ENCODE data around the gene HNRNPUL1.
A peak's percentile ranks its signal among the peaks of the same experiment; 100 is the strongest.
"Not testable (repeated sequence)": the region's sequence is repeated elsewhere in the genome, so short reads cannot be mapped to it uniquely, and the experiment has no call there.

The HNRNPUL1 gene

DNA sequence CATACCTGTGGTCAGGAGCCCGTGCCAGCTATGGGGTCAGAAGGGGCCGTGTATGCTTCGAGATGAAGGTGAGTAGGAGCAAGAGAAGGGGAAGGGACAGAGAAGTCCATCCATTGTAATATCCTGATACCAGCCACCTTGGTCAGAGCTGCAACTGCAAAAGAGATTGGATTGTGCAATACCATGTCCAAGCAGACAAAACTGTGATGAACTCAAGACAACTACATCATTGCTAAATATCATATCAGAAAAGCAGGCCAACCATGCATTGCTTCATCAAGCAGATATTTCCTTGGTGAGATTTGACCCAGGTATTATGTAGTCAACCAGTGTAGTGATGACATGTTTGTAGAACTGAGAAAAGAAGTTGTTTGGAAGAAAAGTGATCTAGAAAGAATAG lies 12.1 kb downstream of the HNRNPUL1 start:
- no peak for DNase-seq (ENCODE audit: low read depth)

DNA sequence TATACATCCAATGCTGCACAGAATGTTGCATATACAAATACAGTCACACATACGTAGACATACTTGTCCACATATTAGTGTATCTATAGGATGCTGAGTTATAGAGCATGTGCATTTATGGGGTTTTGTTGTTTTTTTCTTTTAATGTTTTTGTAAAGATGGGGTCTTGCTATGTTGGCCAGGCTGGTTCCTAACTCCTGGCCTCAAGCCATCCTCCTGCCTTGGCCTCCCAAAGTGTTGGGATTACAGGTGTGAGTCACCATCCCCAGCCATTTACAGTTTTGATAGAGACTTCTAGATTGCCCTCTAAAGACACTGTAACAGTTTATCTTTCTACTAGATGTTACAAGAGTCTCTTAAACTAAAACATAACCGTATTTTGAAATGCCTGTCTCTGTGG lies 14.3 kb downstream of the HNRNPUL1 start:
- no peak for DNase-seq (ENCODE audit: low read depth)

DNA sequence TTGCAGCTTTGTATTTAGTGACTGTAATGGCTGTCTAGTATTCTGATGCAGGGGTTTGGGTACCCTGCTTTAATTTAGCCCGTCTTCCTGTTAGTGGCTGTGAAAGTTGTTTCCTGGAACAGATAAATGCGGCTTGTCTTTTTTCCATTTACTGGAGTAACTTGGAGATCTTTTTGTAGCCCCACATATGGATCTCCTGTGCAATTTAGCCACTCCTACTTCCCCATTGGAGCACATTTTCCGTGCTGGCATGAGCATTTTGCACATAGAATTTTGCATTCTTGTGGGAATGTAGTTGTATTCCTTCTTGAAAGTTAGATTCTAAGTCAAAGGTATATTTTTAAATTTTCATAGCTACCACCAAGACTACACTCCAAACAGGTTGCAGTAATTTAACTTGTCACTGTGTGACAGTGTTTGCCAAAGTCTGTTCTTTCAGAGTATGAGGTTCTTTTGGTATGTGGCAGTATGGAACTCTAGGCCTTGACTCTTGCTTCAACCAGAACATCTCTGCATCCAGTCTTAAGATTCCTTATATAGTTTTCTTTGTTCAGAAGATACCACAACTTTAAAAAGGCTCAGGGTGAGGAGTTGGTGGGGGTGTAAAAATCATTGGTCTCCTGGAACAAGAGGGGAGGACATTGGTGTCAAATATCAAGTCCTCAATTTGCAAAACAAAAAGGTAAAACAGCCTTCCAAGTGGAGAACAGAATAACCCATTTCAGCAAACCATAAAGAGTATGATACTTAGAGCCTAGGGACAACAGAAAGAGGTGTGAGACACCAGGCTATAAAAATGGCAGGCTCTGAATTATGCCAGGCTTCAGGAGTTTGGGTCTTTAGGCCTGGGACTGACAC lies 24.7 kb downstream of the HNRNPUL1 start:
- no peak for DNase-seq (ENCODE audit: low read depth)

DNA sequence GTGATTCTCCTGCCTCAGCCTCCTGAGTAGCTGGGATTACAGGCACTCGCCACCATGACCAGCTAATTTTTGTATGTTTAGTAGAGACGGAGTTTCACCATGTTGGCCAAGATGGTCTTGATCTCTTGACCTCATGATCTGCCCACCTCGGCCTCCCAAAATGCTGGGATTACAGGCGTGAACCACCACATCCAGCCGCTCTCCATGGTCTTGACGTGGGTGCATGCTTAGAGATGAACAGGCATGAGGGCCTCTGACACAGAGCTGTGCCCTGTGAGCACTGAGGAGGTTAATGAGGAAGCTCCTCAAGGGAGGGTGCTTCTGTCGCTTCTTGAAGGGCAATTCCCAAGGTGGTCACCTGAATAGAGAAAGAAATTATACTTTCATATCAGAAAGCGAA lies 25.6 kb downstream of the HNRNPUL1 start:
- DNase-seq (ENCODE audit: low read depth) = not testable (repeated sequence)

DNA sequence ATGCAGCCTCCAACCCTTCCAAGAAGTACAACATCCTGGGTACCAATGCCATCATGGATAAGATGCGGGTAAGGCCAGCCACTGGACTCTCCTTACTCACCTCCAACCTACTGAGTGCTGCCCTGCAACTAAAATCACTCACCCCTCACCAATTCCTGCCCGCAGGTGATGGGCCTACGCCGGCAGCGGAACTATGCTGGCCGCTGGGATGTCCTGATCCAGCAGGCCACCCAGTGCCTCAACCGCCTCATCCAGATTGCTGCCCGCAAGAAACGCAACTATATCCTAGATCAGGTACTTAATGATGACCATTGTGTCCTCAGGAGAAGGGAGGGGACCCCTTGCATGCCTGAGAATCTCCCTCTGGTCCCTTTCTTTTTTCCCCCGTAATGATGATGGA lies 30.2 kb downstream of the HNRNPUL1 start:
- DNase-seq (ENCODE audit: low read depth) = no peak

DNA sequence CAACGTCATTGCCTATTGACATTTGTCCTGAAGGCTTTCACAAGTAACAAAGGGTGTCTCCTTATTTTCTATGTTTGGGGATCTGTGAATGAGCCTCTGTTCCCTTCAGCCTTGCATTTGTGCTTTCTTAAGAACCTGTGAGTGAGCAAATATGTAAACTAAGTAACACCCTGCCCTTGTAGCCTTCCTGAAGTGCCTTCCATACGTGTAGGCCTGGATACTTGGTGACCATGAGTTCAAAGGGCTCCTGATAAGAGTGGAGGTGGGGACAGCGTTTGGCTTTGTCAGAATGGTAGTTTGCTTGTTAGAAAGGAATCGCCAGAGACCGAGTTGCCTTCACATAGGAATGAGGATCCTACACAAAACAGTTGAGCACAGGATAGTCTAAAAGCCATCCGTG lies 31.3 kb downstream of the HNRNPUL1 start:
- DNase-seq (ENCODE audit: low read depth) = no peak

DNA sequence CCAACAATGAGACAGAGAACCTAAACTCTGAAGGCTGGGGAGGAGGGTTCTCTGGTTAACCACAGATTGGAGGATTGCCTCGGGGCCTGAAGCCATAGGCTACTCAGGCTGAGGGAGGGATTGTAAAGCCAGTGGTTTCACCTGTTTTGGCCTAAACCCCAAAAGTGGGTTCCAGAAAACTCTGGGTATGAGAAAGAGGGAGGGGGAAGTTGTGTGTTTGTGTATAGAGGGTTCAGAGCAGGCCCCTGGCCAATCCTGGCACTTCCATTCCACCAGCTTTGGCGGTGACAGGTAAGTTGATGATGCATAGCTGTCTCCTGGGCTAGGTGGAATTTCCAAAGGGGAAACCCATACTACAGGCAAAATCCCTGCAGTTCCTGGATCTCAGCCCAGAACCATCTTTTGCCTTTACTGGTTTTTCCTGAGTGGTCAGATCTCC lies 32.3 kb downstream of the HNRNPUL1 start:
- no peak for DNase-seq (ENCODE audit: low read depth)

DNA sequence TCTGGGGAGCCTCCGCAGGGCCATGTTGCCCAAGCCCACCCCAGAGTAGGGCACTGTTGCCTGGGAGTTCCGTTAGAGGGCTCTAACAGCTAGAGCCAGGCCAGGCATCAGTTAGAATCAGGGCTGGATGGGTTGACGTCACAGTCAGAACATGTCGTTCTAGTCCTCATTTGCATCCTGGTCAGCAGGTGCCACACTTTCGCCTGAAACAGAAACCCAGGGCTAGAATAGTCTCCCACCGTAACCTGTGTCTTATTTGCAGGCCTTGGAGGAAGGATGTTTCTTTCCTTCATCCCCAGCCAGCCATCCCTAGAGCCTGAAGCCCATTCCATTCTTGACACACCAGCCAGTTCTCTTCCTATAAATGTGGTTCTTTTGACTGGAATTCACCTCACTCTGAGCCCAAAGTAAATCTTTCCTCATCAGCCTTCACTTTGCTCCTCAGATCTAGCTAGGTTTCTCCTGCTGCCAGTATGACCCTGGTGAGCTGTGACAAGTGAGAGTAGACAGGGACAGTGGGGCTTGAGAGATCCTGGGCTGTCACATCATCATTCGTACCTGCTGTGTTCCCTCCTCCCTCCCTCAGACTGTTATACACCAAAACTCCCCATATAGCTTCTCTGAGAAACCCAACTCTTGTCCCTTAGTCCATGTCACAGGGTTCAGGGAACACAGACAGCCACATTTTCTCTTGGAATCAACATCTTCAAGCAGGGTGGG lies 33.6 kb downstream of the HNRNPUL1 start:
- no peak for DNase-seq (ENCODE audit: low read depth)

DNA sequence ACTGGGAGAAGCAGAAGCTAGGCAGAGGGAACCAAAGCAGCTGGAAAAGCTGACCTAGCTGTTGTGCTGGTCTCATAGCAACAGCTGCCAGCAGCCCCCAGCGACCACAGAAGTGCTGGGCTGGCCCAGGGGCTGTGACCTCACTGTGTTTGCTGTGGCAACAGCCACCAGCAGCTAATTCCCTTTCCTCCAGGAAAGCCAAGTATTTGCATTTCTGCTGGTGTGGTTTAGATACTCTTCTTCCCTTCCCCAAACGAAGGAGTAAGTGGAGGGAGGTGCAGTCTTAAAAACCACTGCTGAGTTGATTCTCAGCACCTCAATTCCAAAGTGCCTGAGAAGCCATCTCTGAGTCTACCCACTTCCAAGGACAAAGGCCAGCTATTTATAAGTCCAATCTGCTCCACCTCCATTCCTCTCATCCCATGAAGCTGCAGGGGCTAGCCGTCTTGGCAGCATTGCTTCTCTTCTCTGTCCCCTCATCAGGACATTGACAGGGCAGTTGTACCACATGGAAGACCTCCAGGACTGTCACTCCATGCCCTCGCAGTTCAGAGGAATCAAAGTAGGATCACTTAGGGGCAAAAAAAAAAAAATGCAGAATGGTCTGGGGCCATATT lies 34.3 kb downstream of the HNRNPUL1 start:
- DNase-seq (ENCODE audit: low read depth) = peak; percentile 70

DNA sequence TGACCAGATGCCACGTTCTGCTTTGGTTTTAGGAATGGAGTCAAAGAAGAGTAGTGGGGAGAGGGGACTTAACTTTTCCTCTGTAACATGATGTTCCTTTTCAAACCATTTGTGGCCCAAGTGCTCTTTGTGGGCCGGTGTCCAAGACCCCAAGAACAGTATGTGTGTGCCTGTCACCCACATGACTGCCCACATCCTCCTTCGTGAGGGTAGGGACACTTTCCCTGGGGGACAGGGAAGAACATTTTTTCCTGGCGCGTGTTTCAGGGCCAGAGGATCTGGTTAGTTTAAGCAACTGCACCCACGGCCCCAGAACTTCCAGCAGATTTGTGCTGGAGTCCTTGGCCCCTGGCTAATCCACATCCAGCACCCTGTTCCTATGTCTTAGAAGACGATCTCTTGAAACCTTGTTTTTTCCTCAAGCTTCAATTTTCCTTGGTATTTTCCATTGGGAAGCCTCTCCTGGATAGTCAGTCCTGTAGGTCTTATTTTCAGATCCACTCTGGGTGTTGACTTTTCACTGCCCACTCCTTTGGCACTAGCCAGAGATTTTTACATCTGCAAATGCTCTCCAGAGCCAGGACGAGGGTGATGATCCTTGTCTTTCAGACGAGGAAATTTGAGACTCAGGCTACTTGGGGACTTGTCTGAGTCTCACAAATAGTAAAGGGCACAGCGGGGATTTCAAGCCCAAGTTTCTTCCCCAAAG lies 35.0 kb downstream of the HNRNPUL1 start:
- no peak for DNase-seq (ENCODE audit: low read depth)

DNA sequence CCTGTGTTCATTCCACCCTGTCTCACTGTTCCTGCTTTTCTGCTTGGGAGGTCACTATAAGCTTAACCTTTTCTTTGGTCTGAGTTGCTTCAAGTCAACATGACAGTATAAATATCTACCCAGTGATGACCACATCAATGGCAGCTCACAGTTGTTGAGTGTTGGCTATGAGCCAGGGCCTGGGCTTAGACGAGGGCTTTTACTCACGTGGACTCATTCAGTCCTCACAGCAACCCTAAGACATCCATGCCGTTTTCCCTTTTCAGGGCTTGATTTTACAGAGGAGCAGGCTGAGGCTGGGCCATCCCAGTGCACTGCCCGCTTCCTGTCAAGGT lies 35.5 kb downstream of the HNRNPUL1 start:
- DNase-seq (ENCODE audit: low read depth) = peak; percentile 58

DNA sequence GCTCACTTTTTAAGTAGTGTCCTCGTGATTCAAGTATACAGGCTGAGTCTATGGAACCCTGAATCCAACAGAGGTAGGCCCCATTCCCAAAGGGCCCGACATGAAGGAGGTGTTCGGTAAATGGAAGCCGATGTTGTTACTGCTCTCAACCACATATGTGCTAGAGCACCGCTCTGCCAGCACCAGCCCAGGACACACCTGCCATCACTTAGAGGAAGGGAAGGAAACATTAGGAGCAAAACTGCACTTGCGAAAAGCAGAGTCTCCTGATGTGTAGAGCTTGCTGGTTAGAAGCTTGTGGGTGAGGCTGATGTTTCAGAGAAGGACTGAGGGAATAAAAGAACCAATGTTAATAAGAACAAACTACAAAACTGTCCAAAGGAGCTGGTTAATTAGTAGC lies 36.4 kb downstream of the HNRNPUL1 start:
- DNase-seq (ENCODE audit: low read depth) = no peak

DNA sequence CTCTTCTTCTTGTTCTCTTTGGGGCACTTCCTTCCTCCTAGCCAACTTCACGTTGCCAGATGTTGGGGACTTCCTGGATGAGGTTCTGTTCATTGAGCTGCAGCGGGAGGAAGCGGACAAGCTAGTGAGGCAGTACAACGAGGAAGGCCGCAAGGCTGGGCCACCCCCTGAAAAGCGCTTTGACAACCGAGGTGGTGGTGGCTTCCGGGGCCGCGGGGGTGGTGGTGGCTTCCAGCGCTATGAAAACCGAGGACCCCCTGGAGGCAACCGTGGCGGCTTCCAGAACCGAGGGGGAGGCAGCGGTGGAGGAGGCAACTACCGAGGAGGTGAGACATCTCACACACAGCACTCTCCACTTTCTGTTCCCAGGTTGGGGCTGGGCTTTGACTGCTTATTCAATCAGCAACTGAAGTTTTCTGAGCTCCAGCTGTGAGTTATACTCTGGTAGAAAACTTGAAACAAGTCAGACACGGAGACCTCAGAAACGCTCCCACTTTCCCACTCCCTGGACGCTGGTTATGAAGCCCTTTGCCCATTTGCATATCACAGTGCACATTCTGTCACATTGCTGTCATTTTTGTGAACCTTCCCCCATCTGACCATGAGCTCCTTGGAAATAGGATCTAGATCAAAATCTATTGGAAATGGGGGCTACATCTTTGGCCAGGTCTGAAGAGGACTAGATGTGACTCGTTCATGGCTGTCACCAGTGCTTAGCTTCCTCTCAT lies 38.6 kb downstream of the HNRNPUL1 start:
- peak; percentile 63 for DNase-seq (ENCODE audit: low read depth)

DNA sequence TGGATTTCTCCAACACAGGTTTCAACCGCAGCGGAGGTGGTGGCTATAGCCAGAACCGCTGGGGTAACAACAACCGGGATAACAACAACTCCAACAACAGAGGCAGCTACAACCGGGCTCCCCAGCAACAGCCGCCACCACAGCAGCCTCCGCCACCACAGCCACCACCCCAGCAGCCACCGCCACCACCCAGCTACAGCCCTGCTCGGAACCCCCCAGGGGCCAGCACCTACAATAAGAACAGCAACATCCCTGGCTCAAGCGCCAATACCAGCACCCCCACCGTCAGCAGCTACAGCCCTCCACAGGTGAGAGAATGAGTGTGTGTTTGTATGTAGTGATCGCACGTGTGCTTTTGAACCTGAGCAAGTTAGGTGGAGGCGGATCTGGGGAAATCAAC lies 39.8 kb downstream of the HNRNPUL1 start:
- no peak for DNase-seq (ENCODE audit: low read depth)

DNA sequence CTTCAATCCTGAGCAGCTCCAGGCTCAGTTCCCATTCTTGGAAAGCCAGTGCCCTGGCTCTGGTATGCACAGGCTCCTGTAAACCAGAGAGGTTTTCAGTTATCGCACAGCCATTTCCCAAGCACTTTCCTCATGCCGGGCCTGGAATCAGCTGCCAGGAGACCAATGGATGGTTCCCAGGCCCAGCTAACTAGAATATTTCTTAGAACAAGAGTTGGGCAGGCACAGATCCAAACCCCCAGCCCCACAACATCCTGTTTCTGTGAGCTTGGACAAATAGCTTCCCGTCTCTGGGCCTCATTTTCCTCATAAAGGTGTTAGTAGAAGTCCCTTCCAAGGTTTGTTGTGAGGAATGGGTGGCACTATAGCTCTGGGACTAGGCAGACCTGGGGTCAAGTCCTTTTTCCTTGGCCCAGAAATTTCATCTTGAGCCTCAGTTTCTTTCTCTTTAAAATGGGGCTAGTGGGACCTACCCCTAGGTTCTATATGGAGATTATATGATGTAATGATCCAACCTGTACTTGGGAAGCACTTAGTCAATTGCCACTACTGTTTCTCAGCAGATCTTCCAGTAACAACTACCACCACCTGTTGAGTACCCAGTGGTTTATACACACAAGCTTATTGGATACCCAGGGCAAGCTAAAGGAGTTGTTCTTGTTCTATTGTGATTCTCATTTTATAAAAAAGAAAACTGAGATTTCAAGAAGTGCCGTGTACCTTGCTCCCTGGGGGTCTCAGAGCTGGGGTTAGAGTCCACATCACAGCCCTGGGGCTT lies 40.7 kb downstream of the HNRNPUL1 start:
- no peak for DNase-seq (ENCODE audit: low read depth)

DNA sequence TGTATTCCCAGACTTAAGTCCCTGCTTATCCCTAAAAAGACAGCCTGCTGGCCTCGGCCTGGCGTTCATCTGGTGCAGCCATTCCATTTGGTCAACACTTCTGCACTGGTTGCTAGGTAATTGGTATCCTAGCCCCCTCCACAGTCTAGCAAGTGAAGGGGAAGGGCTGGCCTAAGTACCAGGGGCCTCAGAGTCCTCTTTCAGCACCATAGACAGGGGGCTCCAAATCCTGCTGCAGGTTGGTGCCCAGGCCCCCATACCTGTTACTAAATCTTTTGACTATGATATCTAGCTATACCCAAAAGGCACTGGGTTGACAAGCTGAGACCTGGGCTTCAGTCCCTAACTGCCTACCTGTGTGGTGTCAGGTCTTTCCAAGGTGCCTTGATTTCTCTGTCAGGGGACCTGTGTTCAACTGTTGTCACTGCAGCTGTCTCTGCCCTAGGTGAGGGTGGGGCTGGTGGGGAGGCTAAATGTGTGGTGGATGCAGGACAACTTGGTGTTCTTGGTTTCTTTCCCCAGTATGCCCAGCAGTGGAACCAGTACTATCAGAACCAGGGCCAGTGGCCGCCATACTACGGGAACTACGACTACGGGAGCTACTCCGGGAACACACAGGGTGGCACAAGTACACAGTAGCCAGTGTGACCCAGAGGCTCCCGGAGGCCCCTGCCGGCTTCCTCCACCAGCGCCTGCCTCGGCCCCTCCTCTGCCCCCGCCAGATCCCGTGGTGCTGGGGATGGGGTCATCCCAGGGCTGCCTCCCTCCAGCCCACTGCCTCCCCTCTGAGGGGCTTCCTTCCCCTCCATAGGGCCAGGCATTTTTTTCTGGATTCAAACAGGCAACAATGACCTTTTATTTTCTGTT lies 42.0 kb downstream of the HNRNPUL1 start:
- DNase-seq (ENCODE audit: low read depth) = no peak

DNA sequence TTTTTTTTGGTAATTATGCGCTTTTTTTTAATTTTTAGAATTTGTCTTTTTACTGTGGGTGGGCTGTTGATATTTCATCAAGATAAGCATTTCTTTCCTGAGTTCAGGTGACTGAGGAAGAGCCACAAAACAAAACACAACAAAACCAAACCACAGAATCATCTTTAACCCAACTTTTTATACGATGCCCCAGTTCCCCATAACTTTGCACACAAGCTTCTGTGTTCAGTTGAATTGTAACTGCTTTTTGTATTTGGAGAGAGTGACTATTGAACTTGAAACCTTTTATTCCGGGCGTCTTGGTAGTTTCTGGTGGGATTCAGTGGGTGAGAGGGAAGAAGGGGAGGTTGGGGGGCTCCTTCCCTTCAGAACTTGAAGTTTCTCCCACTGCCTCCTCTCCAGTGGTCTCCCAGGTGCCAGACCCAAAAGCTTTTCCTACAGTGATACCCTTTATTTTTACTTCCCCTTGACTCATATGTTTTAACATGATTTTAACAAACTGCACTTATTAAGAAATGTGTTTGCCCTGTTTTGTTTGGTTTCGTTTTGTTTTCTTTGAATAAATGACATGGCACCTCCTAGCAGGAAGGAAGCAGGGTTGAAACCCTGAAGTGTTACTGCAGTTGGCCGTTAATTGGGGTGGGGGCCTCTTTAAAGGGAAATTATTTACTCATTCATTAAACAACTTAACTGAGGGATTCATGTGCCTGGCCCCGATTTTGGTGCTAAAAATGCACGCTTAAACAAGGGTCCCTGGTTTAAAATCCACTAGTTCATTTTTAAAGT lies 43.1 kb downstream of the HNRNPUL1 start:
- no peak for DNase-seq (ENCODE audit: low read depth)

DNA sequence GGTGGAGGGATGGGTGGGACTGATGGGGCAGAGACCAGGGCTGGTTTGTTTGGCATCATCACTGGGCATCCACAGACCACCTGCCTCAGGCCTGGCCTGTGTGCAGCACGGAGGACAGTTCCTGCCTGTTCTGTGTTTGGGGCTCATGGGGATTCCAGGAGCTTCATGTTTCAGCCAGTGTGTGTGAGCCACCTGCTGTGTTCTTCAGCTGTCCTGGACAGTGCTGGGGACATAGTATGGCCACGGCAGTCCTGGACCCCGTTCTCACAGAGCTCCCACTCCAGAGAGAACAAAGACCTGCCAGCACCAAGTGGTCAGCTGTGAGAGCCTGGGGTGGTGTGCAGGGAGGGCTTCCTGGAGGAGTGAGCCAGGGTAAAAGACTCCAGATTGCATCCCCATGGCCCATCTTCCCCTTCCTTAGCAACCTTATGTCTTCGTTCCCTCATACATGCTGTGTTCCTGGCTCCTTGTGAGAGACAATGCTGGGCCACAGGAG lies 43.8 kb downstream of the HNRNPUL1 start:
- no peak for DNase-seq (ENCODE audit: low read depth)
